Activated CD8-positive, alpha-beta T cell treated with anti-CD3 and anti-CD28 coated beads for 36 hours (primary cell): Measurements from ENCODE around the gene TRIM38. TPM values are rescaled to one million over a fixed set of nuclear protein-coding genes. Genes with fewer than 3 reads are reported as not detected.

Experiments used
- ATAC-seq: fragments of 200-7000 bp; cut with Tn5 transposase; one replicate; pipeline ENCODE4 v1.10.0; 2021; ENCODE audit warnings: mild to moderate bottlenecking, moderate library complexity
- CTCF ChIA-PET: fragments of 350-600 bp; sonication (Branson Sonifier 250); formaldehyde crosslinking; loops from one replicate; lab custom pipeline; 2021; ENCODE audit warnings: antibody characterized with exemption; lab: Charles Lee
- POLR2A ChIA-PET: fragments of 350-600 bp; sonication (Branson Sonifier 250); formaldehyde crosslinking; loops from one replicate; lab custom pipeline; 2021; ENCODE audit warnings: antibody characterized with exemption; lab: Charles Lee
- DNase-seq: peaks from one replicate; pipeline ENCODE4 v3.0.0-alpha.2; 2020
- H3K27ac Mint-ChIP-seq: one replicate; pipeline ENCODE4 v1.8.0; 2021; ENCODE audit warnings: mild to moderate bottlenecking, mixed read lengths
- H3K27me3 Mint-ChIP-seq: one replicate; pipeline ENCODE4 v1.8.0; 2021; ENCODE audit warnings: mixed read lengths
- H3K36me3 Mint-ChIP-seq: one replicate; pipeline ENCODE4 v1.8.0; 2021; ENCODE audit warnings: low read depth, mixed read lengths
- H3K4me1 Mint-ChIP-seq: one replicate; pipeline ENCODE4 v1.8.0; 2021; ENCODE audit warnings: low read depth, mixed read lengths
- H3K4me3 Mint-ChIP-seq: one replicate; pipeline ENCODE4 v1.8.0; 2021; ENCODE audit warnings: mild to moderate bottlenecking, moderate library complexity, mixed read lengths
- H3K9me3 Mint-ChIP-seq: one replicate; pipeline ENCODE4 v1.8.0; 2021; ENCODE audit warnings: mixed read lengths
- intact Hi-C: fragments of 100-400 bp; cut with micrococcal nuclease; formaldehyde crosslinking; loops from one replicate; pipeline ENCODE4 v1.10.0; 2022
- total RNA-seq, 2 experiments: library from RNA; stranded (reverse); gene quantifications; one replicate each; pipeline ENCODE4 v1.2.3, GENCODE V29; 2021
- TF ChIP-seq, protein P1 (sequence below): fragments of 200-600 bp; IDR thresholded peaks from one replicate; pipeline ENCODE4 v1.8.0; 2022; ENCODE audit warnings: antibody characterized with exemption, mild to moderate bottlenecking

TRIM38 gene
- total RNA-seq, 2 experiments from 2014 or later, result 8.0 to 8.3 TPM

DNA sequence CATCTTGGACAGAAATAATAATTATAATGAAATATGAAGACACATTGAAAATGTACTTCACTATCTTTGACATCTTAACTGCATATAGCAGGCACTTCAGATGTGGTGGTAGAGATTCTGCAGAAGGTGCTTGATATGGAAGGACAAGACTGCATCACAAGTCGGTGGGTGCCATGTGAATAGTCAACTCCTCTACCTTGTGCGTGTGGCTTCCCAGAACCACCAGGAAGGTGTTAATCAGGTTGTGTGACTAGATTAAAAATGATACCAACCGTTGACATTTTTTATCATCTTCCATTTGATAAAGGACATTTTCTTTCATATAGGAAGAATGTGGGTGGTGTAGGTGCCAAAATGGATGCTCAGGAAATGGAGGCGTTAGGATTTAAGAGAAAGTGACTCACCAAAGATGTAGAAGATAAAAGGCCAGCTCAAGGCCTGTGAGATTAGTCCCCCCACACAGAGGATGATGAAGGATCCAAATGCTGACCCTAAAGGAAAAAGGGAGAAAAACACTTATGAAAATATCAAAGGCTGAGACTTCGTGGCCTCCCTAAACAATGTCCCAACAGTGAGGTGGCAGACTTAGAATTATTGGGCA lies 44.4 kb upstream of the TRIM38 start:
- peak; percentile 68 for ATAC-seq
- no peak overlapping the region for H3K4me3 Mint-ChIP-seq
- no peaks in the 10 kb centered on the region for H3K36me3 Mint-ChIP-seq
- ChIA-PET CTCF (no interaction called here), POLR2A (no interaction called here)
- DNase-seq, result peak; percentile 37
- H3K27me3 Mint-ChIP-seq, result peaks cover 2% of the 10 kb centered on the region
- H3K27ac Mint-ChIP-seq, result no peak overlapping the region
- intact Hi-C loops, result no loop called here
- H3K9me3 Mint-ChIP-seq, result no peaks in the 10 kb centered on the region
- peaks cover 9% of the 10 kb centered on the region for H3K4me1 Mint-ChIP-seq
- TF ChIP-seq, protein P1, sequence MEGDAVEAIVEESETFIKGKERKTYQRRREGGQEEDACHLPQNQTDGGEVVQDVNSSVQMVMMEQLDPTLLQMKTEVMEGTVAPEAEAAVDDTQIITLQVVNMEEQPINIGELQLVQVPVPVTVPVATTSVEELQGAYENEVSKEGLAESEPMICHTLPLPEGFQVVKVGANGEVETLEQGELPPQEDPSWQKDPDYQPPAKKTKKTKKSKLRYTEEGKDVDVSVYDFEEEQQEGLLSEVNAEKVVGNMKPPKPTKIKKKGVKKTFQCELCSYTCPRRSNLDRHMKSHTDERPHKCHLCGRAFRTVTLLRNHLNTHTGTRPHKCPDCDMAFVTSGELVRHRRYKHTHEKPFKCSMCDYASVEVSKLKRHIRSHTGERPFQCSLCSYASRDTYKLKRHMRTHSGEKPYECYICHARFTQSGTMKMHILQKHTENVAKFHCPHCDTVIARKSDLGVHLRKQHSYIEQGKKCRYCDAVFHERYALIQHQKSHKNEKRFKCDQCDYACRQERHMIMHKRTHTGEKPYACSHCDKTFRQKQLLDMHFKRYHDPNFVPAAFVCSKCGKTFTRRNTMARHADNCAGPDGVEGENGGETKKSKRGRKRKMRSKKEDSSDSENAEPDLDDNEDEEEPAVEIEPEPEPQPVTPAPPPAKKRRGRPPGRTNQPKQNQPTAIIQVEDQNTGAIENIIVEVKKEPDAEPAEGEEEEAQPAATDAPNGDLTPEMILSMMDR, result no peak

- H3K36me3 Mint-ChIP-seq, result no peaks in the 10 kb centered on the region
- peaks cover 9% of the 10 kb centered on the region for H3K4me1 Mint-ChIP-seq
- CTCF ChIA-PET, result interaction anchor here (1.1 kb wide), 1 partner anchor 73 kb away, joined by 5 read pairs; no protein-coding TSS in a partner anchor
- POLR2A ChIA-PET, result no interaction called here
- H3K27me3 Mint-ChIP-seq, result no peaks in the 10 kb centered on the region
- no peak overlapping the region for H3K27ac Mint-ChIP-seq
- no peaks in the 10 kb centered on the region for H3K9me3 Mint-ChIP-seq
- DNase-seq (no peak), ATAC-seq (no peak)
- intact Hi-C loops, result no loop called here
- TF ChIP-seq, protein P1, result no peak
- H3K4me3 Mint-ChIP-seq, result no peak overlapping the region
Observed at GRCh38 chr6:25919657-25920056, 42.9 kb upstream of the TRIM38 start.

GRCh38 chr6:25921525-25922203 lies 40.9 kb upstream of the TRIM38 start:
- DNase-seq, result no peak

GRCh38 chr6:25922301-25922700 lies 40.3 kb upstream of the TRIM38 start:
- intact Hi-C loops, result no loop called here
- POLR2A ChIA-PET, result no interaction called here

More at GRCh38 chr6:25921525-25922203, 40.9 kb upstream of the TRIM38 start:
- intact Hi-C loops, result no loop called here
- ATAC-seq, result no peak
- peaks cover 9% of the 10 kb centered on the region for H3K4me1 Mint-ChIP-seq
- ChIA-PET CTCF (no interaction called here), POLR2A (no interaction called here)
- no peaks in the 10 kb centered on the region for H3K27me3 Mint-ChIP-seq
- H3K4me3 Mint-ChIP-seq, result no peak overlapping the region
- H3K27ac Mint-ChIP-seq, result no peak overlapping the region
- TF ChIP-seq, protein P1, result no peak
- no peaks in the 10 kb centered on the region for H3K36me3 Mint-ChIP-seq
- H3K9me3 Mint-ChIP-seq, result no peaks in the 10 kb centered on the region

DNA sequence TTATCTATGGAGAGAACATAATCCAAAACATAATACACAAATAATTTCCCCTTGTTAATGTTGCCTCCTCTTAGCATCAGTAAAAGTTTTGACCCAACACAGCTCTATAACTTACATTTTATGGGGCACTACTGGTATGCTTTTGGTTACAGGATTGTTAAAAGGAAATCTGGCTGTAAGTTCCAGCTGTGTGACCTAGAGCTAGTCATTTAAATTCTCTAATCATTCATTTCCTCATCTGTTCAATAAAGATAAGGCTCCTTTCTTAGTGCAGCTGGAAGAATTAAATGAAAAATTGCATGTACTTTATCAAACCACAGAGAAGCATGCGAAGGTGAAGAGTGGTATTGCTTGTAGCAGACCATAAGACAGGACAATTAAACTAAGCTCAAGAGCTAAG lies 36.7 kb upstream of the TRIM38 start:
- H3K36me3 Mint-ChIP-seq, result no peaks in the 10 kb centered on the region
- H3K4me1 Mint-ChIP-seq, result no peaks in the 10 kb centered on the region
- no peaks in the 10 kb centered on the region for H3K9me3 Mint-ChIP-seq
- no peak overlapping the region for H3K4me3 Mint-ChIP-seq
- no peaks in the 10 kb centered on the region for H3K27me3 Mint-ChIP-seq
- no peak for ATAC-seq
- CTCF ChIA-PET, result interaction anchor here (0.6 to 1.5 kb wide), 4 partner anchors 18 to 84 kb away, joined by 3 to 4 read pairs (median 4); no protein-coding TSS in a partner anchor
- intact Hi-C loops, result no loop called here
- no peak overlapping the region for H3K27ac Mint-ChIP-seq
- TF ChIP-seq, protein P1, result no peak
- POLR2A ChIA-PET, result no interaction called here
- no peak for DNase-seq

More at GRCh38 chr6:25922301-25922700, 40.3 kb upstream of the TRIM38 start:
- Mint-ChIP-seq H3K27ac (no peak overlapping the region), H3K4me1 (peaks cover 9% of the 10 kb centered on the region), H3K4me3 (no peak overlapping the region), H3K9me3 (no peaks in the 10 kb centered on the region), H3K36me3 (no peaks in the 10 kb centered on the region), H3K27me3 (no peaks in the 10 kb centered on the region)
- TF ChIP-seq, protein P1, result no peak
- ATAC-seq (no peak), DNase-seq (no peak)
- CTCF ChIA-PET, result no interaction called here
